SH-SY5Y (cell line): Measurements from ENCODE around the gene DNMT3A.

Experiments
- GATA2 ChIP-seq: IDR thresholded peaks from 2 replicates; pipeline ENCODE4 v1.6.1; 2011; ENCODE audit warnings: mild to moderate bottlenecking, low read depth, low read length
- GATA3 ChIP-seq: IDR thresholded peaks from 2 replicates; pipeline ENCODE4 v1.6.1; 2011; ENCODE audit warnings: low read depth, mild to moderate bottlenecking, low read length, moderate library complexity

DNA sequence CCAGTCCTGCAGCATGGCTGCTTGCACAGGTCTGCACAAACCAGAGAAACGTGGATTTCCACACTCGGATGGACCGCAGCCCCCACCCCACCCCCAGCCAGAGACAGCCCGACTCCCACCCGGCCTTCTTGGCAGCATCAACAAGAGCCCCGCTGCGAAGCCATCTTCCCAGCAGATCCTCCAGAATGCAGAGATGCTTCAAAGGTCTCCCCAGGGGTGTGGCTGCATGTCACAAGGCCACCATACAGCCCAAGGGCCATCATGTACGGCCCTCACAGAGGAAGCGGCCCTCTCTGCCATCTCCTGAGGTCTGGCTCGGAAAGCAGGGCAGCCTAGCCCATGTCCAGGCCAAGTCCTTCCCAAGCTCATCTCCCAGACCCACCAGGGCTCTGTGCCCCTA is 11.5 kb downstream of the DNMT3A start:
- no peak for TF ChIP-seq GATA3
- no peak for TF ChIP-seq GATA2
